ENCODE measurements around the gene SCO2. TPM values are rescaled to one million over a fixed set of nuclear protein-coding genes. Genes with fewer than 3 reads are reported as not detected.

The SCO2 gene
- total and polyA plus RNA-seq, 2 of the 13 experiments (the other 11 are each of a cell fraction or from before 2014, with no cell fraction given): 0.32 to 3.7 TPM

GRCh38 chr22:50526834-50527801 lies 1.7 kb upstream of the SCO2 start (continued):
- TF ChIP-seq SNAPC4 (CRISPR knock-in tag; IDR thresholded peaks at IDR 0.05): peak; percentile 64; the same call in 1 of the 2 replicates
- no peak for TF ChIP-seq ZNF367 (CRISPR knock-in tag; IDR thresholded peaks at IDR 0.05; ENCODE audit: borderline replicate concordance)
- no peak; the same call in 2 of the 3 replicates for TF ChIP-seq MXI1 (IDR thresholded peaks at IDR 0.05; ENCODE audit: borderline replicate concordance, low read depth, low read length)
- TF ChIP-seq ZNF124 (CRISPR knock-in tag; IDR thresholded peaks at IDR 0.05): 0 out of 2 replicates have a peak, but pooled peaks have one; percentile 58
- TF ChIP-seq FOSL2 (CRISPR knock-in tag; IDR thresholded peaks at IDR 0.05): peak; percentile 8; the same call in 1 of the 2 replicates
- 0 out of 2 replicates have a peak, but pooled peaks have one; percentile 16 for TF ChIP-seq ZNF331 (CRISPR knock-in tag; IDR thresholded peaks at IDR 0.05)
- TF ChIP-seq CENPT (CRISPR knock-in tag; IDR thresholded peaks at IDR 0.05; ENCODE audit: low read depth): no peak
- TF ChIP-seq ZNF280B (CRISPR knock-in tag; IDR thresholded peaks at IDR 0.05; ENCODE audit: borderline replicate concordance): no peak
- no peak for TF ChIP-seq U2AF2 (IDR thresholded peaks at IDR 0.05; ENCODE audit: low read depth, low read length)
- no peak; the same call in 1 of the 2 replicates for TF ChIP-seq PAXIP1 (CRISPR knock-in tag; conservative IDR thresholded peaks at IDR 0.05)
- no peak; the same call in 1 of the 2 replicates for TF ChIP-seq MAF1 (CRISPR knock-in tag; IDR thresholded peaks at IDR 0.05; ENCODE audit: borderline replicate concordance)
- no peak for TF ChIP-seq IRX3 (CRISPR knock-in tag; IDR thresholded peaks at IDR 0.05; ENCODE audit: borderline replicate concordance, low read depth)
- TF ChIP-seq RBM22 (optimal IDR thresholded peaks at IDR 0.05; ENCODE audit: low read length): peak; percentile 34
- 0 out of 2 replicates have a peak, but pooled peaks have one; percentile 26 for TF ChIP-seq KLF15 (CRISPR knock-in tag; IDR thresholded peaks at IDR 0.05; ENCODE audit: borderline replicate concordance)

Measured in HepG2 (cell line).